Naive B cell (primary cell): ENCODE data around the gene SLCO6A1. TPM values are rescaled to one million over a fixed set of nuclear protein-coding genes. Genes with fewer than 3 reads are reported as not detected.
A peak's percentile ranks its signal among the peaks of the same experiment; 100 is the strongest.

ENCODE experiments used
- ATAC-seq, 2 donors: fragments of 150-1000 bp; cut with Tn5 transposase; 2 replicates each; pipeline ENCODE4 v1.10.0; 2021; ENCODE audit warnings: low read depth in 2 of 2, mild to moderate bottlenecking in 2 of 2, moderate library complexity in 2 of 2
- DNase-seq: peaks from one replicate; pipeline ENCODE4 v3.0.0; 2022
- H3K27ac Mint-ChIP-seq, 6 donors: one replicate each; pipeline ENCODE4 v1.8.0; 2020 to 2022; ENCODE audit warnings: mild to moderate bottlenecking in 6 of 6, mixed read lengths in 6 of 6, moderate library complexity in 5 of 6, inconsistent platforms in 2 of 6
- H3K27me3 Mint-ChIP-seq, 3 donors: one replicate each; pipeline ENCODE4 v1.8.0; 2021 to 2022; ENCODE audit warnings: mixed read lengths in 3 of 3, mild to moderate bottlenecking in 1 of 3
- H3K36me3 Mint-ChIP-seq, 2 donors: one replicate each; pipeline ENCODE4 v1.8.0; 2020 to 2022; ENCODE audit warnings: mixed read lengths in 2 of 2, inconsistent platforms in 1 of 2, mild to moderate bottlenecking in 1 of 2
- H3K4me1 Mint-ChIP-seq, 3 donors: one replicate each; pipeline ENCODE4 v1.8.0; 2020 to 2022; ENCODE audit warnings: mixed read lengths in 3 of 3, inconsistent platforms in 1 of 3, mild to moderate bottlenecking in 1 of 3, moderate library complexity in 1 of 3
- H3K4me3 Mint-ChIP-seq, 8 donors: one replicate each; pipeline ENCODE4 v1.8.0; 2020 to 2022; ENCODE audit warnings: mild to moderate bottlenecking in 8 of 8, mixed read lengths in 8 of 8, moderate library complexity in 8 of 8, inconsistent platforms in 2 of 8
- H3K9me3 Mint-ChIP-seq, 7 donors: one replicate each; pipeline ENCODE4 v1.8.0; 2020 to 2022; ENCODE audit warnings: mixed read lengths in 7 of 7, mild to moderate bottlenecking in 5 of 7, inconsistent platforms in 2 of 7, moderate library complexity in 1 of 7
- polyA plus RNA-seq, 6 donors: library from polyadenylated mRNA; unstranded; fragments of 300-500 nt; fragmentation: Illumina TruSeq; gene quantifications; one replicate each; pipeline ENCODE4 v1.2.3, GENCODE V29; 2021; ENCODE audit warnings: low read depth in 6 of 6

SLCO6A1 gene
- polyA plus RNA-seq, result under 1 TPM in 1 of 6 donors, not detected in 5; 0.17 TPM

DNA sequence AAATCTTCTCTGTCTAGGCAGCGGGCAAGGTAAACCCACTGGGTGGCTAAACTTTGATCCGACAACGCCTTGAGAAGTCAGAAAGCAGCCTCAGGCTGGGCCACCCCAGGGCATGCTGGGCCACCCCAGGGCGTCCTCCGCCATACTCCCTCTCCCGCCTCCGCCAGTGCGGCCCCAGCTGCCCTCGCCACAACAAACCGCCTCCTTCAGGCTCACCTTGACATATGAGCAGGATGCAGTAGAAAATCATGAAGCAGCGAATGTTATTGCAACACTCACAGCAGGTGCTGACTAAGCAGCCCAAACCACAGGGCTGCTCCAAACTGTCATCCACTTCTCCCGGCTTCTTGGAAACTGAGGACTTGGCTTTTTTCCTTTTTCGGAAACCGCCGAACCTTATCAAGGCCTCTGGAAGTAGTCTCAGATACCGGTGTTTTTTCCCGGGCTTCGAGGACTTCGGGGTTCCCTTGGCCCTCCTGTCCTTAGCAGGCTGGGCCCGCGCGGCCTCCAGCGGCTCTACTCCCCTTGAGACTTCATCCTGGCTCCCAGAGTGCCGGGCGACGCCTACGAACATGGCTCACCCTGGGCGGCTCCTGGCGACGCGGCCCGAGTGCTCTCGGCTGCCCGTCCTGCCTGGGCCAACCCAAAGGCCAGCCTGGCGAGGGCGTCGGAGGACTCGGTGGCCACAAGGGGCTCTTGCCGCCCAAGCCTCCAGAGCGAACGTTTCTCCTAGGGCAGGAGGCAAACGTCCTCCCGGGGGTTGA lies at the start of gene SLCO6A1:
Gene SLCO6A1 (minus strand): TSS at position 731 of the 764 bp plus-strand sequence. CDS start 157 bp downstream, at position 574.
- H3K4me3 Mint-ChIP-seq, result no peak within 1 kb of the TSS
- peaks cover 0 to 3% (median 0%) of the 10 kb centered on the region in 3 donors for H3K27me3 Mint-ChIP-seq
- no peak within 1 kb of the TSS for H3K27ac Mint-ChIP-seq
- peaks cover 0 to 7% (median 0%) of the 10 kb centered on the region in 7 donors for H3K9me3 Mint-ChIP-seq
- DNase-seq (no peak), ATAC-seq (no peak)
- H3K36me3 Mint-ChIP-seq, result peaks cover 0 to 2% of the 10 kb centered on the region in 2 donors
- H3K4me1 Mint-ChIP-seq, result no peaks in the 10 kb centered on the region

GRCh38 chr5:102547141-102548035 lies 48.6 kb upstream of the SLCO6A1 start:
- Mint-ChIP-seq H3K36me3 (no peaks in the 10 kb centered on the region), H3K9me3 (peaks cover 0 to 22% (median 3%) of the 10 kb centered on the region in 7 donors), H3K4me1 (peaks cover 0 to under 1% (median 0%) of the 10 kb centered on the region in 3 donors), H3K27ac (no peak overlapping the region), H3K27me3 (no peaks in the 10 kb centered on the region), H3K4me3 (no peak overlapping the region)
- ATAC-seq, result no peak
- no peak for DNase-seq

DNA sequence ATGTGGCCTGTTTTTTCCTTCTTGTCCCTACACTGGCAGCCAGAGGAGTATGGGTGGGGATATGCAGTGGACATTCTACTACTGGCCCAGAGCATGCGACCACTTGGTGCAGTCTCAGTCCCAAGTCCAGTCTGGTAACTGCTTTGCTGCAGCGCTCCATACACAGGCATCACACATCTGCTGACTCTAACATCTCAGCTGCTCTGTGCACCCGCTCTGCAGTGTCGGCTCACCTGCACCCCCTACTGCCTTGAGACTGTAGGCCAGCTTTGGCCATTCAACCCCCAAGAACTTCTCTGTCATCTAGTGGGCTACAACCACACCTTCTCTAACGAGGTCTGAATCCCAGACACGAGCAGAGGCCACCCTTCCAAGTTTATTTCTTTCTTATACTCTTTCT lies 46.4 kb upstream of the SLCO6A1 start:
- no peak for ATAC-seq
- H3K27ac Mint-ChIP-seq, result peak overlapping the region in 1 of 6 donors; percentile 27
- H3K36me3 Mint-ChIP-seq, result no peaks in the 10 kb centered on the region
- peaks cover 0 to 13% (median 5%) of the 10 kb centered on the region in 7 donors for H3K9me3 Mint-ChIP-seq
- no peaks in the 10 kb centered on the region for H3K27me3 Mint-ChIP-seq
- peaks cover 6 to 8% (median 8%) of the 10 kb centered on the region in 3 donors for H3K4me1 Mint-ChIP-seq
- DNase-seq, result no peak
- H3K4me3 Mint-ChIP-seq, result no peak overlapping the region

DNA sequence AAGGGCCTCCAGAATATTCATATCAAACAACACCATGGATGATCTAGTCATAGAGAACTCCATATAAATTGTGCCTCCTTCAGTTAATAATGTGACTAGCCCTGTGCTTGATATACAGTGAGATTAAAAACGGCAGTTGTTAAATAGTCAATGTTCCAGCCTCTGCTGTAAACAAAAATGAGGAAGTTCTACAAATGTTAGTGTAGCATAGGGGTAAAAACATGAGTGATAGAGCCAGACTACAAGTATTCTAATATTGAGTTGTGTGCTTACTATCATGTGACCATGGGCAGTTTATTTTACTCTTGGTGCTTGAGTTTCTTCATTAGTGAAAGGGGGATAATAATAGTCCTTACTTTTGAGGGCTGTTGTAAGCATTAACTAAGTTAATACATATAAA lies 43.3 kb upstream of the SLCO6A1 start:
- no peaks in the 10 kb centered on the region for H3K27me3 Mint-ChIP-seq
- ATAC-seq (peak; percentile 57 to 61), DNase-seq (no peak)
- peaks cover 0 to 7% (median 0%) of the 10 kb centered on the region in 7 donors for H3K9me3 Mint-ChIP-seq
- peak overlapping the region in 1 of 8 donors; percentile 29 for H3K4me3 Mint-ChIP-seq
- H3K4me1 Mint-ChIP-seq, result peaks cover 6 to 8% (median 8%) of the 10 kb centered on the region in 3 donors
- H3K36me3 Mint-ChIP-seq, result no peaks in the 10 kb centered on the region
- H3K27ac Mint-ChIP-seq, result peak overlapping the region in 3 of 6 donors; percentile 2 to 10 (median 2)

GRCh38 chr5:102539996-102540728 lies 41.4 kb upstream of the SLCO6A1 start:
- DNase-seq (no peak), ATAC-seq (no peak)
- Mint-ChIP-seq H3K27ac (peak overlapping the region in 1 of 6 donors; percentile 29), H3K27me3 (no peaks in the 10 kb centered on the region), H3K36me3 (no peaks in the 10 kb centered on the region), H3K9me3 (peaks cover 0 to 7% (median 0%) of the 10 kb centered on the region in 7 donors), H3K4me3 (no peak overlapping the region), H3K4me1 (peaks cover 6 to 8% (median 8%) of the 10 kb centered on the region in 3 donors)

DNA sequence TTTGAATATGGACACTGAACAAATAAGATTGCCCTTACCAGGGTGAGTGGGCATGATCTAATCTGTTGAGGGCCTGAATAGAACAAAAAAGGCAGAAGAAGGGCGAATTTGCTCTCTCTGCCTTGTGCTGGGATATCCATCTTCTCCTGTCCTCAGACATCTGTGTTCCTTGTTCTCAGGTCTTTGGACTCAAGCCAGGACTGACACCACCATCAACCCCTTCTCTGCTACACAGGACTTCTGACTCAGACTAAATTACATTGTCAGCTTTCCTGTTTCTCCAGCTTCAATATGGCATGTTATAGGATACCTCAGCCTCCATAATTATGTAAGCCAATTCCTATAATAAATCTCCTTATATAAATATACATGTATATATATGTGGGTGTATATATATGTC lies 40.8 kb upstream of the SLCO6A1 start:
- Mint-ChIP-seq H3K4me3 (no peak overlapping the region), H3K4me1 (peaks cover 6 to 8% (median 8%) of the 10 kb centered on the region in 3 donors), H3K27me3 (no peaks in the 10 kb centered on the region), H3K9me3 (peaks cover 0 to 7% (median 0%) of the 10 kb centered on the region in 7 donors), H3K27ac (no peak overlapping the region), H3K36me3 (no peaks in the 10 kb centered on the region)
- ATAC-seq, result no peak
- DNase-seq, result no peak

DNA sequence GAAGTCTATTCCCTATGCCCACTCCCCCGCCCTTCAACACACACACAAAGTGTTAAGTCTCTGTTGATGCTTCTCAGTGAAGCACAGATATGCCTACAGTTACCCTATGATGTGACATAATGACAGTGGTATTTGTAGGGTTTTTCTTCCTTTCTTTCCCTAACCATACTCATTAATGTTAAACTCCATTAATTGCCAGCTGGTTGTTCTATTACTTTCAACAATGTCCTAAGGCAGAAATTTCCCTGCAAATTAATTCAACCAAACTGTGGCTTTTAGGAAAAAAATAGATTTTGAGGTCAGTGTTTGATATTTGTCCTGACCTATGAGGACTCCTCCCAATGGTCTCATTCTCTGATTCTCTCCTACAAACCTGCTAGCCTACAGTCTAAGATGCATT lies 38.2 kb upstream of the SLCO6A1 start:
- peaks cover 3 to 7% (median 4%) of the 10 kb centered on the region in 3 donors for H3K4me1 Mint-ChIP-seq
- DNase-seq (no peak), ATAC-seq (no peak)
- no peaks in the 10 kb centered on the region for H3K27me3 Mint-ChIP-seq
- H3K9me3 Mint-ChIP-seq, result peaks cover 0 to 7% (median 0%) of the 10 kb centered on the region in 7 donors
- no peak overlapping the region for H3K27ac Mint-ChIP-seq
- no peak overlapping the region for H3K4me3 Mint-ChIP-seq
- no peaks in the 10 kb centered on the region for H3K36me3 Mint-ChIP-seq

DNA sequence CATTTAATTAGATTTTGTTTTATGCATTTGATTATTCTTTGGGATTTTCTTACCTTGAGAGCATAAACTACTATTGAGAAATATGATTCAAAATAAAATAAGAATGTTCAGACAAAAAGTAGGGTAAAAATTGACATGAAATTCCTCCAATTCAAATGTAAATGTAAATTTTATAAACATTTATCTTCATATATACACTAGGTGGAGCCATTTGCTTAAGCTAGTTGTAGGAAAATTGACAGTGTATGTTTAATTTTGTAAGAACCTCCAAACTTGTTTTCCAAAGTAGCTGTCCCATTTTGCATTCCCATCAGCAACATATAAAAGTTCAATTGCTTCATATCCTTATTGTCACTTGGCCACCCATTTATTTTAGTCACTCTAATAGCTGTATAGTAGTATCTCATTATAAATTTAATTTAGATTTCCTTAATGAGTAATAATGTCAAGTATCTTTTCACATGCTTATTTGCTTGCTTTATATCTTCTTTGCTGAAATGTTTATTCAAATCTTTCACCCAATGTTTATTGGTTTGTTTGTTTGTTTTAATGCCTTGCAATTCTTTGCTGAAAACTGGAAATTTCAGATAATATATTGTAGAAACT lies 37.6 kb upstream of the SLCO6A1 start:
- Mint-ChIP-seq H3K36me3 (no peaks in the 10 kb centered on the region), H3K9me3 (peaks cover 0 to 5% (median 0%) of the 10 kb centered on the region in 7 donors), H3K27ac (no peak overlapping the region), H3K4me3 (no peak overlapping the region), H3K4me1 (peaks cover 0 to 5% (median 3%) of the 10 kb centered on the region in 3 donors), H3K27me3 (no peaks in the 10 kb centered on the region)
- ATAC-seq (no peak), DNase-seq (no peak)

- no peak overlapping the region for H3K27ac Mint-ChIP-seq
- H3K4me3 Mint-ChIP-seq, result no peak overlapping the region
- H3K27me3 Mint-ChIP-seq, result no peaks in the 10 kb centered on the region
- H3K4me1 Mint-ChIP-seq, result peaks cover 0 to 14% (median 4%) of the 10 kb centered on the region in 3 donors
- no peak for DNase-seq
- no peaks in the 10 kb centered on the region for H3K36me3 Mint-ChIP-seq
- ATAC-seq, result no peak
- H3K9me3 Mint-ChIP-seq, result no peaks in the 10 kb centered on the region
These were observed 33.3 kb upstream of the SLCO6A1 start for GRCh38 chr5:102532123-102532522.

- no peak for DNase-seq
- Mint-ChIP-seq H3K27ac (no peak overlapping the region), H3K4me3 (peak overlapping the region in 1 of 8 donors; percentile 30), H3K9me3 (no peaks in the 10 kb centered on the region), H3K27me3 (no peaks in the 10 kb centered on the region), H3K36me3 (no peaks in the 10 kb centered on the region), H3K4me1 (peaks cover 0 to 14% (median 4%) of the 10 kb centered on the region in 3 donors)
- peak; percentile 63 to 77 for ATAC-seq
These were observed 32.7 kb upstream of the SLCO6A1 start for GRCh38 chr5:102531506-102531905.

DNA sequence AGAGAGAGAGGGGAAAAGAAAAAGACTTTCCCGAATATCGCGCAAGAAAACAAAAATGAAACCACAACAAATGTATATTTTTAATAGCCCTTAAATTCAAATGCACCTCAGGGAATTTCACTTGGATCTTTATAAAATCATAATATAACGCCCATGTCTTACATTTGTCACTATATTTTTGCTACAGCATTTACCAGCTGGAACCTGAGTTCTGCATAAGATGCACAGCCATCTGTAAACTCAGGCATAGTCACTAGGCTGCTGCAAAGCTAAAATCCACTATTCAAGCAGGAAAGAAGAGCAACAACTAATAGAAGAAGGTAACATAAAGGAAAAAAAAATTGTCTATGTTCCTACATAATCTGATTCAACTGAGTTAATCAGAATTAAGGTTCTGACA lies 30.6 kb upstream of the SLCO6A1 start:
- ATAC-seq (no peak), DNase-seq (no peak)
- peak overlapping the region in 2 of 6 donors; percentile 9 to 63 for H3K27ac Mint-ChIP-seq
- no peak overlapping the region for H3K4me3 Mint-ChIP-seq
- peaks cover 0 to under 1% (median 0%) of the 10 kb centered on the region in 7 donors for H3K9me3 Mint-ChIP-seq
- H3K36me3 Mint-ChIP-seq, result no peaks in the 10 kb centered on the region
- peaks cover 1 to 16% (median 7%) of the 10 kb centered on the region in 3 donors for H3K4me1 Mint-ChIP-seq
- no peaks in the 10 kb centered on the region for H3K27me3 Mint-ChIP-seq

- peaks cover 5 to 20% (median 11%) of the 10 kb centered on the region in 3 donors for H3K4me1 Mint-ChIP-seq
- no peaks in the 10 kb centered on the region for H3K27me3 Mint-ChIP-seq
- no peaks in the 10 kb centered on the region for H3K36me3 Mint-ChIP-seq
- H3K9me3 Mint-ChIP-seq, result peaks cover 0 to 4% (median 0%) of the 10 kb centered on the region in 7 donors
- H3K27ac Mint-ChIP-seq, result peak overlapping the region in 1 of 6 donors; percentile 63
- DNase-seq, result no peak
- H3K4me3 Mint-ChIP-seq, result no peak overlapping the region
- ATAC-seq, result no peak
These were observed 30.2 kb upstream of the SLCO6A1 start for GRCh38 chr5:102529031-102529430.
